Neuronal stem cell (in vitro differentiated cells): ENCODE measurements around the gene ZNF512B.

Experiments
- DNase-seq: peaks from one replicate; pipeline ENCODE4 v3.0.0-alpha.2; 2013; ENCODE audit warnings: low spot score
- H2AFZ ChIP-seq: one replicate; pipeline ENCODE4 v1.6.1; 2013; ENCODE audit warnings: mild to moderate bottlenecking, low read length, inconsistent platforms
- H2AK5ac ChIP-seq: 2 replicates; pipeline ENCODE4 v1.6.1; 2013; ENCODE audit warnings: low read depth, mild to moderate bottlenecking, inconsistent platforms, low read length, moderate library complexity, mixed read lengths
- H2BK120ac ChIP-seq: 2 replicates; pipeline ENCODE4 v1.6.1; 2013; ENCODE audit warnings: low read depth, mild to moderate bottlenecking, inconsistent platforms, low read length, moderate library complexity, mixed read lengths
- H2BK12ac ChIP-seq: one replicate; pipeline ENCODE4 v1.6.1; 2013; ENCODE audit warnings: low read length, inconsistent platforms
- H2BK15ac ChIP-seq: 2 replicates; pipeline ENCODE4 v1.6.1; 2013; ENCODE audit warnings: mild to moderate bottlenecking, low read length, inconsistent platforms, mixed read lengths
- H2BK5ac ChIP-seq: one replicate; pipeline ENCODE4 v1.6.1; 2013; ENCODE audit warnings: inconsistent platforms, mild to moderate bottlenecking, low read length, moderate library complexity
- H3K14ac ChIP-seq: one replicate; pipeline ENCODE4 v1.6.1; 2013; ENCODE audit warnings: low read length, inconsistent platforms
- H3K18ac ChIP-seq: 2 replicates; pipeline ENCODE4 v1.6.1; 2013; ENCODE audit warnings: low read length, inconsistent platforms
- H3K23ac ChIP-seq: 2 replicates; pipeline ENCODE4 v1.6.1; 2013; ENCODE audit warnings: low read depth, mild to moderate bottlenecking, mixed read lengths, low read length, inconsistent platforms; ENCODE audit not compliant: poor library complexity
- H3K27ac ChIP-seq: replicated peaks from 3 replicates; pipeline ENCODE4 v1.5.1; 2013; ENCODE audit warnings: low read length, inconsistent platforms
- H3K27me3 ChIP-seq, 3 experiments: 2 replicates each; pipeline ENCODE4 v1.6.1; 2013; ENCODE audit warnings: low read length in 3 of 3, mild to moderate bottlenecking in 2 of 3, inconsistent platforms in 1 of 3, low read depth in 1 of 3, mixed read lengths in 1 of 3, moderate library complexity in 1 of 3; ENCODE audit not compliant: control insufficient read depth in 3 of 3, insufficient read depth in 3 of 3
- H3K36me3 ChIP-seq, 2 donors: replicated peaks in 1 of 2; 2 replicates each; pipeline ENCODE4 v1.6.1; 2013; ENCODE audit warnings: low read length in 2 of 2; ENCODE audit not compliant: control insufficient read depth in 2 of 2, insufficient read depth in 2 of 2
- H3K4ac ChIP-seq: 2 replicates; pipeline ENCODE4 v1.6.1; 2013; ENCODE audit warnings: inconsistent platforms, mild to moderate bottlenecking, low read length, moderate library complexity
- H3K4me1 ChIP-seq, 2 donors: 1 replicate in 1 of 2; 2 replicates in 1 of 2; pipeline ENCODE4 v1.6.1; 2013; ENCODE audit warnings: low read length in 2 of 2, low read depth in 1 of 2; ENCODE audit not compliant: control insufficient read depth in 2 of 2, insufficient read depth in 1 of 2
- H3K4me2 ChIP-seq: one replicate; pipeline ENCODE4 v1.6.1; 2013; ENCODE audit warnings: mild to moderate bottlenecking, low read length, inconsistent platforms; ENCODE audit not compliant: insufficient read depth, poor library complexity, severe bottlenecking
- H3K4me3 ChIP-seq, 2 donors: 2 replicates each; pipeline ENCODE4 v1.5.1; 2013; ENCODE audit warnings: low read length in 2 of 2, mild to moderate bottlenecking in 2 of 2, inconsistent platforms in 1 of 2, moderate library complexity in 1 of 2
- H3K79me1 ChIP-seq: one replicate; pipeline ENCODE4 v1.6.1; 2013; ENCODE audit warnings: low read depth, mild to moderate bottlenecking, inconsistent platforms, low read length, moderate library complexity
- H3K9ac ChIP-seq: one replicate; pipeline ENCODE4 v1.6.1; 2013; ENCODE audit warnings: mild to moderate bottlenecking, low read depth, low read length, inconsistent platforms; ENCODE audit not compliant: poor library complexity
- H3K9me3 ChIP-seq, 2 donors: replicated peaks in 1 of 2; 2 replicates each; pipeline versions ENCODE3 to v1.6.1; 2013; ENCODE audit warnings: low read length in 2 of 2, mild to moderate bottlenecking in 2 of 2, inconsistent platforms in 1 of 2, low read depth in 1 of 2, mixed read lengths in 1 of 2, moderate library complexity in 1 of 2; ENCODE audit not compliant: control insufficient read depth in 2 of 2, insufficient read depth in 1 of 2
- H4K8ac ChIP-seq: one replicate; pipeline ENCODE4 v1.6.1; 2013; ENCODE audit warnings: low read depth, mild to moderate bottlenecking, inconsistent platforms, low read length, moderate library complexity
- H4K91ac ChIP-seq: one replicate; pipeline ENCODE4 v1.6.1; 2013; ENCODE audit warnings: low read length, low read depth, mild to moderate bottlenecking, inconsistent platforms; ENCODE audit not compliant: poor library complexity
- WGBS, 2 donors: extraction: QIAGEN DNeasy Blood & Tissue Kit; methylation state at CpG; one replicate each; pipeline ENCODE4 v1.1.7; 2013; ENCODE audit warnings: missing lambda C conversion rate in 2 of 2, mixed read lengths in 1 of 2; ENCODE audit not compliant: insufficient read length in 2 of 2, insufficient replicate concordance in 1 of 2; ENCODE audit errors: extremely low coverage in 2 of 2; 5-methylcytosine and 5-hydroxymethylcytosine counted together

ZNF512B gene

GRCh38 chr20:63952769-63953168 is 17.0 kb downstream of the ZNF512B start:
- Histone ChIP-seq H3K36me3 (peaks cover 6 to 23% of the 10 kb centered on the region in 2 donors), H2BK12ac (peak overlapping the region; percentile 84), H4K91ac (no peak overlapping the region), H2BK15ac (no peak overlapping the region), H3K27ac (no peak overlapping the region), H2BK5ac (no peak overlapping the region), H3K9ac (peak overlapping the region; percentile 77), H3K18ac (no peak overlapping the region), H4K8ac (no peak overlapping the region), H3K9me3 (no peaks in the 10 kb centered on the region), H3K4me2 (no peak overlapping the region), H2AFZ (no peak overlapping the region), H3K4me3 (no peak overlapping the region), H3K4me1 (peaks cover 32 to 35% of the 10 kb centered on the region in 2 donors), H3K4ac (no peak overlapping the region), H2AK5ac (peak overlapping the region; percentile 63), H3K79me1 (peaks cover 32% of the 10 kb centered on the region), H3K14ac (no peak overlapping the region), H2BK120ac (no peak overlapping the region), H3K27me3 (no peaks in the 10 kb centered on the region), H3K23ac (no peak overlapping the region)
- DNase-seq = no peak
- WGBS, 2 donors = no CpG with 5 or more reads among the region's 14 CpGs

- WGBS, 2 donors = no CpG with 5 or more reads among the region's 15 CpGs
- Histone ChIP-seq H3K4me2 (no peak overlapping the region), H3K4me3 (no peak overlapping the region), H3K14ac (no peak overlapping the region), H3K79me1 (peaks cover 36% of the 10 kb centered on the region), H3K4ac (peak overlapping the region; percentile 76), H2BK120ac (no peak overlapping the region), H3K27ac (no peak overlapping the region), H3K18ac (peak overlapping the region; percentile 17), H2BK15ac (no peak overlapping the region), H2BK5ac (no peak overlapping the region), H3K23ac (no peak overlapping the region), H2BK12ac (peak overlapping the region; percentile 84), H3K27me3 (no peaks in the 10 kb centered on the region), H2AK5ac (no peak overlapping the region), H3K36me3 (peaks cover 6 to 23% of the 10 kb centered on the region in 2 donors), H4K8ac (no peak overlapping the region), H3K4me1 (peaks cover 27 to 31% of the 10 kb centered on the region in 2 donors), H3K9me3 (no peaks in the 10 kb centered on the region), H3K9ac (peak overlapping the region; percentile 77), H2AFZ (no peak overlapping the region), H4K91ac (peak overlapping the region; percentile 3)
- no peak for DNase-seq
These were observed 17.6 kb downstream of the ZNF512B start for GRCh38 chr20:63952210-63952535.

- peak overlapping the region; percentile 76 for H3K4ac ChIP-seq
- H3K18ac ChIP-seq = no peak overlapping the region
- no peak overlapping the region for H4K8ac ChIP-seq
- no peak overlapping the region for H2BK12ac ChIP-seq
- H2AK5ac ChIP-seq = peak overlapping the region; percentile 79
- H2BK120ac ChIP-seq = no peak overlapping the region
- H3K4me1 ChIP-seq = peaks cover 26 to 27% of the 10 kb centered on the region in 2 donors
- no peak overlapping the region for H2BK5ac ChIP-seq
- peaks cover 38% of the 10 kb centered on the region for H3K79me1 ChIP-seq
- DNase-seq = no peak
- H3K36me3 ChIP-seq = peaks cover 6 to 23% of the 10 kb centered on the region in 2 donors
- no peak overlapping the region for H2AFZ ChIP-seq
- no peak overlapping the region for H3K4me2 ChIP-seq
- no peak overlapping the region for H2BK15ac ChIP-seq
- H3K9me3 ChIP-seq = no peaks in the 10 kb centered on the region
- peak overlapping the region; percentile 3 for H4K91ac ChIP-seq
- no peak overlapping the region for H3K9ac ChIP-seq
- H3K14ac ChIP-seq = no peak overlapping the region
- WGBS, 2 donors = no CpG with 5 or more reads among the region's 17 CpGs
- H3K23ac ChIP-seq = no peak overlapping the region
- H3K4me3 ChIP-seq = no peak overlapping the region
- no peak overlapping the region for H3K27ac ChIP-seq
- H3K27me3 ChIP-seq = no peaks in the 10 kb centered on the region
These were observed 18.1 kb downstream of the ZNF512B start for GRCh38 chr20:63951398-63952209.

- DNase-seq = no peak
- Histone ChIP-seq H2AK5ac (peak overlapping the region; percentile 79), H3K4me2 (no peak overlapping the region)
These were observed 18.9 kb downstream of the ZNF512B start for GRCh38 chr20:63950701-63951397.

More at GRCh38 chr20:63950701-63951397, 18.9 kb downstream of the ZNF512B start:
- no CpG with 5 or more reads among the region's 20 CpGs for WGBS, 2 donors
- H3K27ac ChIP-seq = no peak overlapping the region
- no peak overlapping the region for H4K91ac ChIP-seq
- H2BK120ac ChIP-seq = no peak overlapping the region
- H3K4me1 ChIP-seq = peaks cover 26 to 27% of the 10 kb centered on the region in 2 donors
- H2BK12ac ChIP-seq = no peak overlapping the region
- no peak overlapping the region for H3K4me3 ChIP-seq
- H3K18ac ChIP-seq = no peak overlapping the region
- no peak overlapping the region for H2AFZ ChIP-seq
- peak overlapping the region; percentile 21 for H3K9ac ChIP-seq
- H3K79me1 ChIP-seq = peaks cover 39% of the 10 kb centered on the region
- H3K23ac ChIP-seq = peak overlapping the region; percentile 65
- no peak overlapping the region for H3K14ac ChIP-seq
- H2BK15ac ChIP-seq = no peak overlapping the region
- H4K8ac ChIP-seq = no peak overlapping the region
- H3K27me3 ChIP-seq = no peaks in the 10 kb centered on the region
- H2BK5ac ChIP-seq = no peak overlapping the region
- no peak overlapping the region for H3K4ac ChIP-seq
- H3K36me3 ChIP-seq = peaks cover 7 to 27% of the 10 kb centered on the region in 2 donors
- H3K9me3 ChIP-seq = no peaks in the 10 kb centered on the region
